ENCODE measurements around the gene CCNY. TPM values are rescaled to one million over a fixed set of nuclear protein-coding genes. Genes with fewer than 3 reads are reported as not detected.

CCNY gene
- total RNA-seq, 1 experiment from 2014 or later: 62.2 TPM

DNA sequence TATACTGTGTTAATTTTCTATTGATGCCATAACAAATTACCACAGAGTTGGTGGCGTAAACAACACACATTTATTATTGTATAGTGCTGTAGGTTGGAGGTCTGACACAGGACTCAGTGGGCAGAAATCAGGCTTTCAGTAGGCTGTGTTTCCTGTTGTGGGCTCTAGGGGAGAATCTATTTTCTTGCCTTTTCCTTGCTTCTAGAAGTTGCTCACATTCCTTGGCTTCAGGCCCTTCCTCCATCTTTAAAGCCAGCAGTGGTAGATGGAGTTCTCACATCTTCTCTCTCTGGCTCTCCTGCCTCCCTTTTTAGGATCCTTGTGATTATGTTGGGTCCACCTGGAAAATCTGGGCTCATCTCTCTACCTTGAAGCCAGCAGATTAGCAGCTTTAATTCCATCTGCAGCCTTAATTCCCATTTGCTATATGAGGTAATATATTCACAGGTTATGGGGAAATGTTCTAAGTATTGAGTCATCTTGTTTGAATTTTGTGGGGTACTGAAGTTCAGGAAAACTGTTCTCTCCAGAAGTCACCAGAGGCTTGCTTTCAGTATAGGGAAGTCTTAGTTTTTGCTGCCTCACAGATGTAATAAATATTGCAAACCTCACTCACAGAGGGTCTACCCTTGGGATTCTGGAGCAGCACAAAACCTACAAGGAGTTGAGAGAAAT, 38.9 kb downstream of the CCNY start:
- Histone ChIP-seq H3K9me2 (ENCODE audit: insufficient read depth) (no peaks in the 10 kb centered on the region), H3K9me3 (ENCODE audit: control insufficient read depth in 1 of 2, insufficient read depth in 1 of 2, low read depth in 1 of 2, low read length in 2 of 2) (no peaks in the 10 kb centered on the region), H3K4me1 (ENCODE audit: control insufficient read depth in 1 of 2, insufficient read depth in 2 of 2, low read length in 2 of 2) (no peaks in the 10 kb centered on the region), H3K36me3 (ENCODE audit: control insufficient read depth in 1 of 2, insufficient read depth in 2 of 2, low read length in 2 of 2) (no peaks in the 10 kb centered on the region), H3K79me2 (ENCODE audit: insufficient read depth, low read length) (peaks cover 92% of the 10 kb centered on the region), H3K4me3 (replicated peaks in 1 of 2; ENCODE audit: low read depth in 1 of 2, low read length in 2 of 2) (no peak overlapping the region), H3K4me2 (ENCODE audit: low read length) (no peak overlapping the region), H3K27ac (ENCODE audit: low read depth, low read length) (no peak overlapping the region), H4K20me1 (ENCODE audit: insufficient read depth) (peaks cover 4% of the 10 kb centered on the region; the same call in 1 of the 2 replicates), H3K27me3 (ENCODE audit: insufficient read depth, low read length) (no peaks in the 10 kb centered on the region), H2AFZ (ENCODE audit: low read depth, low read length, poor library complexity, severe bottlenecking) (no peak overlapping the region), H3K9ac (ENCODE audit: low read length) (no peak overlapping the region)
- TF ChIP-seq, protein P1, sequence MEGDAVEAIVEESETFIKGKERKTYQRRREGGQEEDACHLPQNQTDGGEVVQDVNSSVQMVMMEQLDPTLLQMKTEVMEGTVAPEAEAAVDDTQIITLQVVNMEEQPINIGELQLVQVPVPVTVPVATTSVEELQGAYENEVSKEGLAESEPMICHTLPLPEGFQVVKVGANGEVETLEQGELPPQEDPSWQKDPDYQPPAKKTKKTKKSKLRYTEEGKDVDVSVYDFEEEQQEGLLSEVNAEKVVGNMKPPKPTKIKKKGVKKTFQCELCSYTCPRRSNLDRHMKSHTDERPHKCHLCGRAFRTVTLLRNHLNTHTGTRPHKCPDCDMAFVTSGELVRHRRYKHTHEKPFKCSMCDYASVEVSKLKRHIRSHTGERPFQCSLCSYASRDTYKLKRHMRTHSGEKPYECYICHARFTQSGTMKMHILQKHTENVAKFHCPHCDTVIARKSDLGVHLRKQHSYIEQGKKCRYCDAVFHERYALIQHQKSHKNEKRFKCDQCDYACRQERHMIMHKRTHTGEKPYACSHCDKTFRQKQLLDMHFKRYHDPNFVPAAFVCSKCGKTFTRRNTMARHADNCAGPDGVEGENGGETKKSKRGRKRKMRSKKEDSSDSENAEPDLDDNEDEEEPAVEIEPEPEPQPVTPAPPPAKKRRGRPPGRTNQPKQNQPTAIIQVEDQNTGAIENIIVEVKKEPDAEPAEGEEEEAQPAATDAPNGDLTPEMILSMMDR (IDR thresholded peaks at IDR 0.05 in 2 of 3, conservative IDR thresholded peaks at IDR 0.05 in 1 of 3; ENCODE audit: borderline replicate concordance in 1 of 3, insufficient read depth in 1 of 3, low read depth in 2 of 3, low read length in 2 of 3): 0 out of 6 replicates have a peak, but pooled peaks of 1 of the 3 experiments have one; percentile 9
- TF ChIP-seq CBX3 (IDR thresholded peaks at IDR 0.05; ENCODE audit: low read depth): no peak
- ChIA-PET RAD21 (ENCODE audit: low non-redundant PET in 1 of 2, low total read pairs in 2 of 2, uncharacterized antibody in 2 of 2, unreplicated experiment in 2 of 2) (no interaction called here), POLR2A (no interaction called here), CTCF (no interaction called here)
- DNase-seq (ENCODE audit: low read depth, low spot score): no peak
- peak; percentile 40; the same call in 1 of the 2 replicates for ATAC-seq
- no TSS peak for BruUV-seq (replicated peaks)
- intact Hi-C loops (cut with micrococcal nuclease): no loop called here

DNA sequence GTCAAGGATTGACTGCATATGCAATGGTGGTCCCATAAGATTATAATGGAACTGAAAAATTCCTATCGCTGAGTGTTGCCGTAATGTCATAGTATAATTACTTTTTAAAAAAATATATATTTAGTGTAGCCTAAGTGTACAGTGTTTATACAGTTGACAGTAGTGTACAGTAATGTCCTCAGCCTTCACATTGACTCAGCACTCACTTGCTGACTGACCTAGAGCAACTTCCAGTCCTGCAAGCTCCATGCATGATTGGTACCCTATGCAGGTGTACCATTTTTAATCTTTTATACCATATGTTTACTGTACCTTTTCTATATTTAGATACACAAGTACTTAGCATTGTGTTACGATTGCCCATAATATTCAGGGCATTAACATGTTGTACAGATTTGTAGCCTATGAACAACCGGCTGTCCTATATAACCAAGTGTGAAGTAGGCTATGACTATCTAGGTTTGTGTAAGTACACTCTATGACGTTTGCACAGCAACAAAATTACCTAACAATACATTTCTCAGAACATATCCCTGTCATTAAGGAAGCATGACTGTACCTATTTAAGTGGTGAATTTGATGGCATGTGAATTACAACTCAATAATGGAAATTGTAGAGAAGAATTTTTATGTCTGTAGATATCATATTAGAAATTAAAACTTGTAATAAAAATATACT, 40.9 kb downstream of the CCNY start:
- intact Hi-C loops (cut with micrococcal nuclease): no loop called here
- TF ChIP-seq CEBPB (IDR thresholded peaks at IDR 0.05; ENCODE audit: low read depth): no peak
- TF ChIP-seq, protein P2, sequence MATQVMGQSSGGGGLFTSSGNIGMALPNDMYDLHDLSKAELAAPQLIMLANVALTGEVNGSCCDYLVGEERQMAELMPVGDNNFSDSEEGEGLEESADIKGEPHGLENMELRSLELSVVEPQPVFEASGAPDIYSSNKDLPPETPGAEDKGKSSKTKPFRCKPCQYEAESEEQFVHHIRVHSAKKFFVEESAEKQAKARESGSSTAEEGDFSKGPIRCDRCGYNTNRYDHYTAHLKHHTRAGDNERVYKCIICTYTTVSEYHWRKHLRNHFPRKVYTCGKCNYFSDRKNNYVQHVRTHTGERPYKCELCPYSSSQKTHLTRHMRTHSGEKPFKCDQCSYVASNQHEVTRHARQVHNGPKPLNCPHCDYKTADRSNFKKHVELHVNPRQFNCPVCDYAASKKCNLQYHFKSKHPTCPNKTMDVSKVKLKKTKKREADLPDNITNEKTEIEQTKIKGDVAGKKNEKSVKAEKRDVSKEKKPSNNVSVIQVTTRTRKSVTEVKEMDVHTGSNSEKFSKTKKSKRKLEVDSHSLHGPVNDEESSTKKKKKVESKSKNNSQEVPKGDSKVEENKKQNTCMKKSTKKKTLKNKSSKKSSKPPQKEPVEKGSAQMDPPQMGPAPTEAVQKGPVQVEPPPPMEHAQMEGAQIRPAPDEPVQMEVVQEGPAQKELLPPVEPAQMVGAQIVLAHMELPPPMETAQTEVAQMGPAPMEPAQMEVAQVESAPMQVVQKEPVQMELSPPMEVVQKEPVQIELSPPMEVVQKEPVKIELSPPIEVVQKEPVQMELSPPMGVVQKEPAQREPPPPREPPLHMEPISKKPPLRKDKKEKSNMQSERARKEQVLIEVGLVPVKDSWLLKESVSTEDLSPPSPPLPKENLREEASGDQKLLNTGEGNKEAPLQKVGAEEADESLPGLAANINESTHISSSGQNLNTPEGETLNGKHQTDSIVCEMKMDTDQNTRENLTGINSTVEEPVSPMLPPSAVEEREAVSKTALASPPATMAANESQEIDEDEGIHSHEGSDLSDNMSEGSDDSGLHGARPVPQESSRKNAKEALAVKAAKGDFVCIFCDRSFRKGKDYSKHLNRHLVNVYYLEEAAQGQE (IDR thresholded peaks at IDR 0.05; ENCODE audit: low read depth): no peak
- DNase-seq (ENCODE audit: low read depth, low spot score) (no peak), ATAC-seq (no peak)
- RAD21 ChIA-PET (ENCODE audit: low non-redundant PET in 1 of 2, low total read pairs in 2 of 2, uncharacterized antibody in 2 of 2, unreplicated experiment in 2 of 2): no interaction called here
- no peaks in the 10 kb centered on the region for H3K9me3 ChIP-seq (ENCODE audit: control insufficient read depth in 1 of 2, insufficient read depth in 1 of 2, low read depth in 1 of 2, low read length in 2 of 2)
- no peak overlapping the region for H3K4me2 ChIP-seq (ENCODE audit: low read length)
- POLR2A ChIA-PET: no interaction called here
- H3K9me2 ChIP-seq (ENCODE audit: insufficient read depth): no peaks in the 10 kb centered on the region
- H3K9ac ChIP-seq (ENCODE audit: low read length): no peak overlapping the region
- H4K20me1 ChIP-seq (ENCODE audit: insufficient read depth): peaks cover 4% of the 10 kb centered on the region; the same call in 1 of the 2 replicates
- CTCF ChIA-PET: no interaction called here
- BruUV-seq (replicated peaks): no TSS peak
- H3K4me1 ChIP-seq (ENCODE audit: control insufficient read depth in 1 of 2, insufficient read depth in 2 of 2, low read length in 2 of 2): no peaks in the 10 kb centered on the region
- no peak overlapping the region for H3K27ac ChIP-seq (ENCODE audit: low read depth, low read length)
- peaks cover 88% of the 10 kb centered on the region for H3K79me2 ChIP-seq (ENCODE audit: insufficient read depth, low read length)
- H2AFZ ChIP-seq (ENCODE audit: low read depth, low read length, poor library complexity, severe bottlenecking): no peak overlapping the region
- no peak overlapping the region for H3K4me3 ChIP-seq (replicated peaks in 1 of 2; ENCODE audit: low read depth in 1 of 2, low read length in 2 of 2)
- H3K36me3 ChIP-seq (ENCODE audit: control insufficient read depth in 1 of 2, insufficient read depth in 2 of 2, low read length in 2 of 2): no peaks in the 10 kb centered on the region
- H3K27me3 ChIP-seq (ENCODE audit: insufficient read depth, low read length): no peaks in the 10 kb centered on the region

All from HCT116 (cell line).